SK-N-SH (cell line): Measurements from ENCODE around the gene SEZ6L. TPM values are rescaled to one million over a fixed set of nuclear protein-coding genes. Genes with fewer than 3 reads are reported as not detected.

Source experiments
- CTCF ChIA-PET: fragments of 300-600, 350-600 bp; formaldehyde crosslinking; extraction: SDS; loops from one replicate; lab custom pipeline; 2021; lab: Yijun Ruan, JAX
- POLR2A ChIA-PET: fragments of 350-600 bp; sonication (Branson Sonifier 250); formaldehyde crosslinking; extraction: SDS; loops from one replicate; lab custom pipeline; 2020; ENCODE audit warnings: antibody characterized with exemption, inconsistent platforms; lab: Yijun Ruan, JAX
- DNase-seq: peaks from one replicate; pipeline ENCODE4 v3.0.0; 2012
- H2AFZ ChIP-seq: fragments of 200-600 bp; sonication (generic); 2 replicates; pipeline ENCODE4 v1.8.1; 2016; ENCODE audit warnings: antibody characterized with exemption, mild to moderate bottlenecking, low read depth
- H3F3A ChIP-seq: fragments of 200-600 bp; sonication (generic); replicated peaks from 2 replicates; pipeline ENCODE3; 2016; ENCODE audit warnings: antibody characterized with exemption, mild to moderate bottlenecking; ENCODE audit not compliant: insufficient read depth
- H3K27ac ChIP-seq, 2 experiments: fragments of 200-500 bp in 1 of 2; fragments of 200-600 bp in 1 of 2; sonication (Bioruptor generic) in 1 of 2; sonication (generic), shearing (Covaris generic) in 1 of 2; 2 replicates each; pipeline versions ENCODE4 v1.5.1 to v1.6.1; 2014 to 2016; ENCODE audit warnings: low read depth in 2 of 2, inconsistent platforms in 1 of 2, low read length in 1 of 2, mild to moderate bottlenecking in 1 of 2, mixed read lengths in 1 of 2
- H3K27me3 ChIP-seq: fragments of 200-600 bp; sonication (generic), shearing (Covaris generic); 2 replicates; pipeline ENCODE4 v1.6.1; 2016; ENCODE audit warnings: mixed run types; ENCODE audit not compliant: insufficient read depth
- H3K36me3 ChIP-seq, 2 experiments: fragments of 200-500 bp in 1 of 2; fragments of 200-600 bp in 1 of 2; sonication (Bioruptor generic) in 1 of 2; sonication (generic) in 1 of 2; replicated peaks in 1 of 2; 2 replicates each; pipeline versions ENCODE3 to v1.5.1; 2014 to 2016; ENCODE audit warnings: low read length in 1 of 2, mild to moderate bottlenecking in 1 of 2; ENCODE audit not compliant: insufficient read depth in 2 of 2, control insufficient read depth in 1 of 2
- H3K4me1 ChIP-seq, 2 experiments: fragments of 200-500 bp in 1 of 2; fragments of 200-600 bp in 1 of 2; sonication (Bioruptor generic) in 1 of 2; sonication (generic), shearing (Covaris generic) in 1 of 2; 2 replicates each; pipeline versions ENCODE4 v1.5.1 to v1.6.1; 2014 to 2016; ENCODE audit warnings: low read depth in 1 of 2, low read length in 1 of 2, mixed run types in 1 of 2; ENCODE audit not compliant: insufficient read depth in 2 of 2, control insufficient read depth in 1 of 2
- H3K4me2 ChIP-seq: fragments of 200-600 bp; sonication (generic), shearing (Covaris generic); 2 replicates; pipeline ENCODE4 v1.6.1; 2017; ENCODE audit warnings: mixed run types
- H3K4me3 ChIP-seq, 2 experiments: fragments of 200-500 bp in 1 of 2; fragments of 200-600 bp in 1 of 2; sonication (Bioruptor generic) in 1 of 2; sonication (generic), shearing (Covaris generic) in 1 of 2; 2 replicates each; pipeline versions ENCODE4 v1.5.1 to v1.8.1; 2014 to 2016; ENCODE audit warnings: low read depth in 2 of 2, inconsistent platforms in 1 of 2, low read length in 1 of 2, mild to moderate bottlenecking in 1 of 2, mixed read lengths in 1 of 2, moderate library complexity in 1 of 2
- H3K79me2 ChIP-seq: fragments of 200-600 bp; sonication (generic); 2 replicates; pipeline ENCODE4 v1.8.1; 2017; ENCODE audit warnings: mild to moderate bottlenecking; ENCODE audit not compliant: insufficient read depth
- H3K9ac ChIP-seq: fragments of 200-600 bp; sonication (generic); 2 replicates; pipeline ENCODE4 v1.6.1; 2017; ENCODE audit warnings: mixed run types
- H3K9me2 ChIP-seq: fragments of 200-600 bp; sonication (generic); 2 replicates; pipeline ENCODE4 v1.6.1; 2017; ENCODE audit warnings: mixed run types
- H3K9me3 ChIP-seq: fragments of 200-600 bp; sonication (generic); 2 replicates; pipeline ENCODE4 v1.6.1; 2017; ENCODE audit warnings: mixed run types, mild to moderate bottlenecking, moderate library complexity
- H4K20me1 ChIP-seq: fragments of 200-600 bp; sonication (generic); 2 replicates; pipeline ENCODE4 v1.6.1; 2017; ENCODE audit warnings: mild to moderate bottlenecking, mixed run types; ENCODE audit not compliant: insufficient read depth
- CHD2 ChIP-seq: fragments of 150-350 bp; IDR thresholded peaks from 2 replicates; pipeline ENCODE4 v1.6.1; 2018; ENCODE audit warnings: low read length; ENCODE audit not compliant: partially characterized antibody
- CTCF ChIP-seq: fragments of 200-600 bp; sonication (generic); IDR thresholded peaks from 2 replicates; pipeline ENCODE4 v1.6.1; 2017; ENCODE audit warnings: antibody characterized with exemption, mild to moderate bottlenecking, moderate library complexity
- EZH2phosphoT487 ChIP-seq: fragments of 200-600 bp; sonication (generic); IDR thresholded peaks from 2 replicates; pipeline ENCODE4 v1.6.1; 2017; ENCODE audit warnings: low read depth, mixed run types, mild to moderate bottlenecking, antibody characterized with exemption, moderate library complexity, borderline replicate concordance
- FOSL2 ChIP-seq: IDR thresholded peaks from 2 replicates; pipeline ENCODE4 v1.4.0; 2012; ENCODE audit warnings: low read depth, mild to moderate bottlenecking, moderate library complexity, borderline replicate concordance
- FOXJ3 ChIP-seq: sonication (generic); formaldehyde crosslinking; IDR thresholded peaks from 2 replicates; pipeline ENCODE4 v1.5.1; 2020; ENCODE audit warnings: mild to moderate bottlenecking, missing genetic modification reagents
- IRF3 ChIP-seq: fragments of 150-350 bp; IDR thresholded peaks from 2 replicates; pipeline ENCODE4 v1.6.1; 2016; ENCODE audit warnings: mild to moderate bottlenecking, low read depth, low read length
- JUND ChIP-seq: IDR thresholded peaks from 2 replicates; pipeline ENCODE4 v1.4.0; 2012
- MEF2A ChIP-seq: IDR thresholded peaks from 2 replicates; pipeline ENCODE4 v1.4.0; 2012; ENCODE audit warnings: low read depth, borderline replicate concordance
- NFIC ChIP-seq: IDR thresholded peaks from 2 replicates; pipeline ENCODE4 v1.4.0; 2012; ENCODE audit warnings: borderline replicate concordance
- NRF1 ChIP-seq: IDR thresholded peaks from 2 replicates; pipeline ENCODE4 v1.6.1; 2012; ENCODE audit warnings: low read depth, mild to moderate bottlenecking, low read length
- POLR2AphosphoS5 ChIP-seq: IDR thresholded peaks from 2 replicates; pipeline ENCODE4 v1.6.1; 2012; ENCODE audit warnings: low read depth, low read length
- RAD21 ChIP-seq: IDR thresholded peaks from 2 replicates; pipeline ENCODE4 v1.6.1; 2012; ENCODE audit warnings: mild to moderate bottlenecking, low read length
- RCOR1 ChIP-seq: fragments of 150-350 bp; IDR thresholded peaks from 2 replicates; pipeline ENCODE4 v1.6.1; 2017; ENCODE audit warnings: antibody characterized with exemption, low read length
- RFX5 ChIP-seq: IDR thresholded peaks from 2 replicates; pipeline ENCODE4 v1.6.1; 2012; ENCODE audit warnings: mild to moderate bottlenecking, improper control_type of control experiment, low read length
- RXRA ChIP-seq: IDR thresholded peaks from 2 replicates; pipeline ENCODE4 v1.4.0; 2012; ENCODE audit warnings: low read depth, mild to moderate bottlenecking, borderline replicate concordance
- SMC3 ChIP-seq: IDR thresholded peaks from 2 replicates; pipeline ENCODE4 v1.6.1; 2012; ENCODE audit warnings: low read depth, low read length, improper control_type of control experiment
- USF1 ChIP-seq: IDR thresholded peaks from 2 replicates; pipeline ENCODE4 v1.4.0; 2012; ENCODE audit warnings: low read depth, borderline replicate concordance
- USF2 ChIP-seq: fragments of 150-350 bp; IDR thresholded peaks from 2 replicates; pipeline ENCODE4 v1.6.1; 2017; ENCODE audit warnings: antibody characterized with exemption, low read length, low read depth, borderline replicate concordance
- WGBS: methylation state at CpG from one replicate; pipeline ENCODE4 v1.1.6; 2017; ENCODE audit warnings: low lambda C conversion rate; 5-methylcytosine and 5-hydroxymethylcytosine counted together
- polyA plus RNA-seq, 3 experiments: library from polyadenylated mRNA; depleted of rRNA; stranded (reverse); fragments of >200 nt; gene quantifications; 2 replicates each; pipeline ENCODE4 v1.2.3, GENCODE V29; 2012

SEZ6L gene
- polyA plus RNA-seq, 1 of the 3 experiments (the other 2 are of a cell fraction), result 0.10 TPM

GRCh38 chr22:26320447-26320846, 151.2 kb downstream of the SEZ6L start:
- no peak overlapping the region for H2AFZ ChIP-seq
- ChIA-PET CTCF (interaction anchor here (1.7 to 4.4 kb wide), 3 partner anchors 11 to 547 kb away, joined by 5 to 22 read pairs (median 11); no protein-coding TSS in a partner anchor), POLR2A (no interaction called here)
- H3K4me1 ChIP-seq, result peaks cover 2 to 7% of the 10 kb centered on the region in 2 experiments; a peak in 2 of 4 replicates
- no peak overlapping the region for H3K27ac ChIP-seq
- H4K20me1 ChIP-seq, result no peaks in the 10 kb centered on the region
- H3K9me2 ChIP-seq, result no peaks in the 10 kb centered on the region
- 26% methylated on average over 5 of the region's 5 CpGs for WGBS
- no peaks in the 10 kb centered on the region for H3K9me3 ChIP-seq
- H3K4me3 ChIP-seq, result no peak overlapping the region
- no peaks in the 10 kb centered on the region for H3K36me3 ChIP-seq
- H3K27me3 ChIP-seq, result no peaks in the 10 kb centered on the region
- no peak for DNase-seq
- H3K4me2 ChIP-seq, result no peak overlapping the region
- no peaks in the 10 kb centered on the region for H3K79me2 ChIP-seq
- no peak for TF ChIP-seq CHD2
- TF ChIP-seq MEF2A, result no peak
- TF ChIP-seq EZH2phosphoT487, result no peak
- no peak for TF ChIP-seq NRF1
- TF ChIP-seq RCOR1, result no peak
- no peak for TF ChIP-seq JUND
- no peak for TF ChIP-seq IRF3
- no peak for TF ChIP-seq RAD21
- no peak for TF ChIP-seq RXRA
- TF ChIP-seq POLR2AphosphoS5, result no peak
- no peak for TF ChIP-seq SMC3
- no peak for TF ChIP-seq USF2
- no peak for TF ChIP-seq NFIC
- TF ChIP-seq CTCF, result no peak
- no peak for TF ChIP-seq FOSL2
- no peak for TF ChIP-seq RFX5
- TF ChIP-seq FOXJ3 (CRISPR knock-in tag), result no peak
- TF ChIP-seq USF1, result no peak
- no peaks in the 10 kb centered on the region for H3F3A ChIP-seq
- no peak overlapping the region for H3K9ac ChIP-seq
